HG03064 (cell line): Measurements from ENCODE around the gene CACNA1B.

ENCODE experiments used
- ATAC-seq: cut with Tn5 transposase; IDR thresholded peaks from one replicate; pipeline ENCODE4 v1.9.1; 2021; ENCODE audit warnings: low read depth; ENCODE audit not compliant: unreplicated experiment

CACNA1B gene

GRCh38 chr9:137959641-137960411, 82.2 kb downstream of the CACNA1B start:
- ATAC-seq = no peak

GRCh38 chr9:137960496-137960895, 82.9 kb downstream of the CACNA1B start:
- ATAC-seq = no peak

GRCh38 chr9:137963525-137963924, 85.9 kb downstream of the CACNA1B start:
- ATAC-seq = no peak

GRCh38 chr9:137965177-137965795, 87.7 kb downstream of the CACNA1B start:
- no peak for ATAC-seq

GRCh38 chr9:137967280-137967953, 89.8 kb downstream of the CACNA1B start:
- no peak for ATAC-seq

GRCh38 chr9:137968235-137968634, 90.7 kb downstream of the CACNA1B start:
- no peak for ATAC-seq

GRCh38 chr9:137969008-137969407, 91.4 kb downstream of the CACNA1B start:
- ATAC-seq = no peak

- ATAC-seq = no peak
These were observed 92.1 kb downstream of the CACNA1B start for GRCh38 chr9:137969685-137970084.

- ATAC-seq = no peak
These were observed 92.5 kb downstream of the CACNA1B start for GRCh38 chr9:137970098-137970497.

- ATAC-seq = no peak
These were observed 93.3 kb downstream of the CACNA1B start for GRCh38 chr9:137970686-137971476.

- no peak for ATAC-seq
These were observed 94.0 kb downstream of the CACNA1B start for GRCh38 chr9:137971477-137972138.

- ATAC-seq = no peak
These were observed 94.9 kb downstream of the CACNA1B start for GRCh38 chr9:137972355-137972987.

- ATAC-seq = no peak
These were observed 95.4 kb downstream of the CACNA1B start for GRCh38 chr9:137972988-137973470.

GRCh38 chr9:137973829-137974416, 96.3 kb downstream of the CACNA1B start:
- no peak for ATAC-seq

GRCh38 chr9:137974746-137975526, 97.4 kb downstream of the CACNA1B start:
- no peak for ATAC-seq

GRCh38 chr9:137975527-137975913, 97.9 kb downstream of the CACNA1B start:
- ATAC-seq = no peak

- ATAC-seq = no peak
These were observed 98.5 kb downstream of the CACNA1B start for GRCh38 chr9:137975936-137976565.
